GM23338 (cell line): ENCODE results near the gene HPD. TPM values are rescaled to one million over a fixed set of nuclear protein-coding genes. Genes with fewer than 3 reads are reported as not detected.

Source experiments
- ATAC-seq: fragments of 200-7000 bp; cut with Tn5 transposase; 3 replicates; pipeline ENCODE4 v1.9.1; 2020
- DNase-seq: peaks from one replicate; pipeline ENCODE4 v3.0.0-alpha.2; 2015; ENCODE audit warnings: low spot score
- H2AFZ ChIP-seq: fragments of 200-600 bp; sonication (generic); 2 replicates; pipeline ENCODE4 v1.8.0; 2016; ENCODE audit warnings: antibody characterized with exemption, mild to moderate bottlenecking, moderate library complexity
- H3F3A ChIP-seq: fragments of 200-600 bp; sonication (generic); replicated peaks from 2 replicates; pipeline ENCODE4 v1.8.0; 2017; ENCODE audit warnings: antibody characterized with exemption, mixed run types, low read depth
- H3K27ac ChIP-seq: fragments of 200-600 bp; sonication (generic); 2 replicates; pipeline ENCODE4 v1.6.1; 2016; ENCODE audit warnings: low read depth
- H3K27me3 ChIP-seq: fragments of 200-600 bp; sonication (generic); 2 replicates; pipeline ENCODE4 v1.8.0; 2016; ENCODE audit warnings: mild to moderate bottlenecking, mixed run types, moderate library complexity; ENCODE audit not compliant: insufficient read depth
- H3K36me3 ChIP-seq: fragments of 200-600 bp; sonication (generic); 2 replicates; pipeline ENCODE4 v1.8.0; 2016; ENCODE audit warnings: mild to moderate bottlenecking; ENCODE audit not compliant: insufficient read depth
- H3K4me1 ChIP-seq: fragments of 200-600 bp; sonication (generic); 2 replicates; pipeline ENCODE4 v1.8.0; 2016; ENCODE audit warnings: mild to moderate bottlenecking, moderate library complexity; ENCODE audit not compliant: insufficient read depth
- H3K4me2 ChIP-seq: fragments of 200-600 bp; sonication (generic); 2 replicates; pipeline ENCODE4 v1.7.1; 2017; ENCODE audit warnings: mixed run types
- H3K4me3 ChIP-seq: fragments of 200-600 bp; sonication (generic); 2 replicates; pipeline ENCODE4 v1.6.1; 2016; ENCODE audit warnings: mixed run types
- H3K79me2 ChIP-seq: fragments of 200-600 bp; sonication (generic); replicated peaks from 2 replicates; pipeline ENCODE4 v1.8.0; 2017; ENCODE audit warnings: mild to moderate bottlenecking; ENCODE audit not compliant: insufficient read depth
- H3K9me2 ChIP-seq: fragments of 200-600 bp; sonication (generic); 2 replicates; pipeline ENCODE4 v1.8.0; 2017; ENCODE audit not compliant: insufficient read depth
- H4K20me1 ChIP-seq: fragments of 200-600 bp; sonication (generic); replicated peaks from 2 replicates; pipeline ENCODE4 v1.8.0; 2017; ENCODE audit warnings: mild to moderate bottlenecking; ENCODE audit not compliant: insufficient read depth
- H3K27ac Mint-ChIP-seq: 2 replicates; pipeline ENCODE4 v1.8.0; 2020; ENCODE audit warnings: inconsistent platforms, mild to moderate bottlenecking, moderate library complexity, mixed read lengths
- H3K27me3 Mint-ChIP-seq: 3 replicates; pipeline ENCODE4 v1.8.0; 2022; ENCODE audit warnings: low read depth, mild to moderate bottlenecking, moderate library complexity, mixed read lengths, inconsistent platforms; ENCODE audit not compliant: insufficient read depth, poor library complexity
- H3K36me3 Mint-ChIP-seq: 3 replicates; pipeline ENCODE4 v1.8.0; 2021; ENCODE audit warnings: low read depth, mild to moderate bottlenecking, inconsistent platforms, moderate library complexity, mixed read lengths
- H3K4me1 Mint-ChIP-seq: 3 replicates; pipeline ENCODE4 v1.8.0; 2020; ENCODE audit warnings: mild to moderate bottlenecking, inconsistent platforms, mixed read lengths
- H3K4me3 Mint-ChIP-seq: 3 replicates; pipeline ENCODE4 v1.8.0; 2021; ENCODE audit warnings: moderate library complexity, mild to moderate bottlenecking, inconsistent platforms, mixed read lengths
- H3K9me3 Mint-ChIP-seq: 3 replicates; pipeline ENCODE4 v1.8.0; 2020; ENCODE audit warnings: moderate library complexity, mild to moderate bottlenecking, inconsistent platforms, mixed read lengths
- CREB1 ChIP-seq: fragments of 250-450 bp; sonication (Bioruptor Pico); IDR thresholded peaks from 2 replicates; pipeline ENCODE4 v1.5.0; 2020; ENCODE audit warnings: low read depth, mild to moderate bottlenecking, moderate library complexity
- CTCF ChIP-seq, 2 experiments: fragments of 200-600 bp in 1 of 2; sonication (generic) in 1 of 2; conservative IDR thresholded peaks; 2 replicates each; pipeline versions ENCODE4 v1.5.1 to v1.6.1; 2016 to 2017; ENCODE audit warnings: antibody characterized with exemption in 2 of 2, low read depth in 2 of 2, mild to moderate bottlenecking in 2 of 2, moderate library complexity in 1 of 2
- EZH2 ChIP-seq: fragments of 200-600 bp; sonication (generic); IDR thresholded peaks from one replicate; pipeline ENCODE4 v1.8.0; 2017; ENCODE audit warnings: antibody characterized with exemption, mild to moderate bottlenecking, low read depth; ENCODE audit not compliant: unreplicated experiment
- EZH2phosphoT487 ChIP-seq: fragments of 200-600 bp; sonication (generic); IDR thresholded peaks from one replicate; pipeline ENCODE4 v1.8.1; 2018; ENCODE audit warnings: antibody characterized with exemption; ENCODE audit not compliant: unreplicated experiment
- NANOG ChIP-seq: IDR thresholded peaks from 2 replicates; pipeline ENCODE4 v1.6.1; 2016; ENCODE audit warnings: antibody characterized with exemption, borderline replicate concordance
- POLR2AphosphoS5 ChIP-seq: IDR thresholded peaks from 2 replicates; pipeline ENCODE4 v1.6.1; 2016; ENCODE audit warnings: antibody characterized with exemption, low read depth
- STAT1 ChIP-seq: IDR thresholded peaks from one replicate; pipeline ENCODE4 v1.6.1; 2016; ENCODE audit warnings: antibody characterized with exemption; ENCODE audit not compliant: unreplicated experiment
- ZNF114 ChIP-seq: fragments of 250-450 bp; sonication (Bioruptor Pico); IDR thresholded peaks from 2 replicates; pipeline ENCODE4 v1.5.0; 2020; ENCODE audit warnings: mild to moderate bottlenecking, moderate library complexity
- ZNF331 ChIP-seq: fragments of 250-450 bp; sonication (Bioruptor Pico); IDR thresholded peaks from 2 replicates; pipeline ENCODE4 v1.5.0; 2020; ENCODE audit warnings: low read depth, mild to moderate bottlenecking, moderate library complexity
- polyA plus RNA-seq: library from polyadenylated mRNA; unstranded; fragments of >200 nt; fragmentation: Nextera tagmentation; extraction: Ambion mirVana; gene quantifications from 2 replicates; pipeline ENCODE4 v1.2.1, GENCODE V29; 2016
- total RNA-seq: library from RNA; depleted of rRNA; stranded (reverse); fragments of >200 nt; shearing (Covaris generic); gene quantifications from 2 replicates; pipeline ENCODE4 v1.2.3, GENCODE V29; 2014
- TF ChIP-seq, protein P1 (sequence below): IDR thresholded peaks from 2 replicates; pipeline ENCODE4 v1.6.1; 2016; ENCODE audit warnings: antibody characterized with exemption
- TF ChIP-seq, protein P2 (sequence below): fragments of 250-450 bp; sonication (Bioruptor Pico); IDR thresholded peaks from 2 replicates; pipeline ENCODE4 v1.5.0; 2020; ENCODE audit warnings: mild to moderate bottlenecking, moderate library complexity

The HPD gene
- total and polyA plus RNA-seq, 2 experiments from 2014 or later: not detected

GRCh38 chr12:121889274-121889624, 30.6 kb upstream of the HPD start:
- H4K20me1 ChIP-seq: peaks cover 17% of the 10 kb centered on the region
- no peak overlapping the region for H3K27ac ChIP-seq
- Mint-ChIP-seq H3K4me3 (peak overlapping the region; percentile 96), H3K36me3 (peaks cover 7% of the 10 kb centered on the region; the same call in 1 of the 3 replicates), H3K27ac (peak overlapping the region; percentile 99), H3K9me3 (no peaks in the 10 kb centered on the region; the same call in 2 of the 3 replicates), H3K27me3 (peaks cover 19% of the 10 kb centered on the region), H3K4me1 (peaks cover 19% of the 10 kb centered on the region)
- H3K4me3 ChIP-seq: peak overlapping the region; percentile 61
- H3K4me1 ChIP-seq: peaks cover 16% of the 10 kb centered on the region; the same call in 1 of the 2 replicates
- H3K9me2 ChIP-seq: peaks cover 8% of the 10 kb centered on the region; the same call in 1 of the 2 replicates
- H3K79me2 ChIP-seq: peaks cover 11% of the 10 kb centered on the region; the same call in 1 of the 2 replicates
- H3F3A ChIP-seq: peaks cover 12% of the 10 kb centered on the region
- H3K27me3 ChIP-seq: peaks cover 10% of the 10 kb centered on the region
- no peaks in the 10 kb centered on the region for H3K36me3 ChIP-seq
- H2AFZ ChIP-seq: no peak overlapping the region
- ATAC-seq (no peak), DNase-seq (no peak)
- H3K4me2 ChIP-seq: peak overlapping the region; percentile 71
- TF ChIP-seq CREB1 (CRISPR knock-in tag) (no peak), STAT1 (no peak), EZH2phosphoT487 (no peak), ZNF331 (CRISPR knock-in tag) (no peak)

DNA sequence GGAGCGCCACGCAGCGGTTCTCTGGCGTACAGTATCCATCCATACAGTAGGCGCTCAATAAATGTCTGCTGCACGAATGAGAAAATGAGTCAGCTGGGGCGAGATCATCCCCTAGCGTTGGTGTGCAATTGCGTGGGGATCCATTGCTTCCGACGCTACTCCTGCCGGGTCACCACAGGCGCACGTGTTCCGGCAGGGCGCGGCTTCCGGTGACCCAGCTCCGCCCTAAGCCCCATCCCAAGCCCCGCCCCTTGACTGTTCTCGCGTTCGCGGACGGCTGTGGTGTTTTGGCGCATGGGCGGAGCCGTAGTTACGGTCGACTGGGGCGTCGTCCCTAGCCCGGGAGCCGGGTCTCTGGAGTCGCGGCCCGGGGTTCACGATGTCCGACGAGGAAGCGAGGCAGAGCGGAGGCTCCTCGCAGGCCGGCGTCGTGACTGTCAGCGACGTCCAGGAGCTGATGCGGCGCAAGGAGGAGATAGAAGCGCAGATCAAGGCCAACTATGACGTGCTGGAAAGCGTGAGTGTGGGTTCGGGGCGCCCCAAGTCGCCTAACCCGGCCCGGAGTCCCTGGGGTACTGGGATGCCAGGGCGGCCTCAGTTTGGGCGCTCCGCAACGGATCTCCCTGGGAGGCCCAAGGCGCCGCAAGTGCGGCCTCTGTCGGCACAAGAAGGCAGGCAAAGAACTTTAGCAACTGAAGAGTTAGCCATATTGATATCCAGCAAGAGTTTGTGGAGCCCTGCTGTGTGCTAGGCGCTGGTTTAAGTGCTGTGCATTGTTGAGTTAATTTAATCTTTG, 30.0 kb upstream of the HPD start, which contains the start of gene PSMD9:
PSMD9 (plus strand) TSS at position 313 of the 796 bp plus-strand sequence; CDS start at position 380, 67 bp downstream.
- Mint-ChIP-seq H3K4me1 (peaks cover 15% of the 10 kb centered on the region), H3K27me3 (peaks cover 19% of the 10 kb centered on the region), H3K27ac (peak within 1 kb of the TSS; percentile 99), H3K36me3 (peaks cover 7% of the 10 kb centered on the region; the same call in 1 of the 3 replicates), H3K9me3 (no peaks in the 10 kb centered on the region; the same call in 2 of the 3 replicates), H3K4me3 (peak within 1 kb of the TSS; percentile 96)
- Histone ChIP-seq H3K9me2 (peaks cover 8% of the 10 kb centered on the region; the same call in 1 of the 2 replicates), H3F3A (peaks cover 12% of the 10 kb centered on the region), H3K27me3 (peaks cover 10% of the 10 kb centered on the region), H4K20me1 (peaks cover 12% of the 10 kb centered on the region), H3K4me1 (peaks cover 10% of the 10 kb centered on the region; the same call in 1 of the 2 replicates), H3K4me3 (peak within 1 kb of the TSS; percentile 61), H3K27ac (peak within 1 kb of the TSS; percentile 78), H3K79me2 (peaks cover 11% of the 10 kb centered on the region; the same call in 1 of the 2 replicates), H2AFZ (peak within 1 kb of the TSS; percentile 81; the same call in 1 of the 2 replicates), H3K36me3 (no peaks in the 10 kb centered on the region), H3K4me2 (peak within 1 kb of the TSS; percentile 71)
- DNase-seq: peak; percentile 98
- ATAC-seq: peak; percentile 92
- no peak for TF ChIP-seq ZNF331 (CRISPR knock-in tag)
- peak; percentile 98 for TF ChIP-seq NANOG
- TF ChIP-seq CREB1 (CRISPR knock-in tag): peak; percentile 31; the same call in 1 of the 2 replicates
- TF ChIP-seq CTCF (conservative IDR thresholded peaks at IDR 0.05; ENCODE audit: low read depth in 2 of 2): peak; percentile 67 to 75
- TF ChIP-seq, protein P1, sequence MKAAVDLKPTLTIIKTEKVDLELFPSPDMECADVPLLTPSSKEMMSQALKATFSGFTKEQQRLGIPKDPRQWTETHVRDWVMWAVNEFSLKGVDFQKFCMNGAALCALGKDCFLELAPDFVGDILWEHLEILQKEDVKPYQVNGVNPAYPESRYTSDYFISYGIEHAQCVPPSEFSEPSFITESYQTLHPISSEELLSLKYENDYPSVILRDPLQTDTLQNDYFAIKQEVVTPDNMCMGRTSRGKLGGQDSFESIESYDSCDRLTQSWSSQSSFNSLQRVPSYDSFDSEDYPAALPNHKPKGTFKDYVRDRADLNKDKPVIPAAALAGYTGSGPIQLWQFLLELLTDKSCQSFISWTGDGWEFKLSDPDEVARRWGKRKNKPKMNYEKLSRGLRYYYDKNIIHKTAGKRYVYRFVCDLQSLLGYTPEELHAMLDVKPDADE: no peak; the same call in 1 of the 2 replicates
- no peak for TF ChIP-seq EZH2
- TF ChIP-seq POLR2AphosphoS5: peak; percentile 62
- TF ChIP-seq, protein P2, sequence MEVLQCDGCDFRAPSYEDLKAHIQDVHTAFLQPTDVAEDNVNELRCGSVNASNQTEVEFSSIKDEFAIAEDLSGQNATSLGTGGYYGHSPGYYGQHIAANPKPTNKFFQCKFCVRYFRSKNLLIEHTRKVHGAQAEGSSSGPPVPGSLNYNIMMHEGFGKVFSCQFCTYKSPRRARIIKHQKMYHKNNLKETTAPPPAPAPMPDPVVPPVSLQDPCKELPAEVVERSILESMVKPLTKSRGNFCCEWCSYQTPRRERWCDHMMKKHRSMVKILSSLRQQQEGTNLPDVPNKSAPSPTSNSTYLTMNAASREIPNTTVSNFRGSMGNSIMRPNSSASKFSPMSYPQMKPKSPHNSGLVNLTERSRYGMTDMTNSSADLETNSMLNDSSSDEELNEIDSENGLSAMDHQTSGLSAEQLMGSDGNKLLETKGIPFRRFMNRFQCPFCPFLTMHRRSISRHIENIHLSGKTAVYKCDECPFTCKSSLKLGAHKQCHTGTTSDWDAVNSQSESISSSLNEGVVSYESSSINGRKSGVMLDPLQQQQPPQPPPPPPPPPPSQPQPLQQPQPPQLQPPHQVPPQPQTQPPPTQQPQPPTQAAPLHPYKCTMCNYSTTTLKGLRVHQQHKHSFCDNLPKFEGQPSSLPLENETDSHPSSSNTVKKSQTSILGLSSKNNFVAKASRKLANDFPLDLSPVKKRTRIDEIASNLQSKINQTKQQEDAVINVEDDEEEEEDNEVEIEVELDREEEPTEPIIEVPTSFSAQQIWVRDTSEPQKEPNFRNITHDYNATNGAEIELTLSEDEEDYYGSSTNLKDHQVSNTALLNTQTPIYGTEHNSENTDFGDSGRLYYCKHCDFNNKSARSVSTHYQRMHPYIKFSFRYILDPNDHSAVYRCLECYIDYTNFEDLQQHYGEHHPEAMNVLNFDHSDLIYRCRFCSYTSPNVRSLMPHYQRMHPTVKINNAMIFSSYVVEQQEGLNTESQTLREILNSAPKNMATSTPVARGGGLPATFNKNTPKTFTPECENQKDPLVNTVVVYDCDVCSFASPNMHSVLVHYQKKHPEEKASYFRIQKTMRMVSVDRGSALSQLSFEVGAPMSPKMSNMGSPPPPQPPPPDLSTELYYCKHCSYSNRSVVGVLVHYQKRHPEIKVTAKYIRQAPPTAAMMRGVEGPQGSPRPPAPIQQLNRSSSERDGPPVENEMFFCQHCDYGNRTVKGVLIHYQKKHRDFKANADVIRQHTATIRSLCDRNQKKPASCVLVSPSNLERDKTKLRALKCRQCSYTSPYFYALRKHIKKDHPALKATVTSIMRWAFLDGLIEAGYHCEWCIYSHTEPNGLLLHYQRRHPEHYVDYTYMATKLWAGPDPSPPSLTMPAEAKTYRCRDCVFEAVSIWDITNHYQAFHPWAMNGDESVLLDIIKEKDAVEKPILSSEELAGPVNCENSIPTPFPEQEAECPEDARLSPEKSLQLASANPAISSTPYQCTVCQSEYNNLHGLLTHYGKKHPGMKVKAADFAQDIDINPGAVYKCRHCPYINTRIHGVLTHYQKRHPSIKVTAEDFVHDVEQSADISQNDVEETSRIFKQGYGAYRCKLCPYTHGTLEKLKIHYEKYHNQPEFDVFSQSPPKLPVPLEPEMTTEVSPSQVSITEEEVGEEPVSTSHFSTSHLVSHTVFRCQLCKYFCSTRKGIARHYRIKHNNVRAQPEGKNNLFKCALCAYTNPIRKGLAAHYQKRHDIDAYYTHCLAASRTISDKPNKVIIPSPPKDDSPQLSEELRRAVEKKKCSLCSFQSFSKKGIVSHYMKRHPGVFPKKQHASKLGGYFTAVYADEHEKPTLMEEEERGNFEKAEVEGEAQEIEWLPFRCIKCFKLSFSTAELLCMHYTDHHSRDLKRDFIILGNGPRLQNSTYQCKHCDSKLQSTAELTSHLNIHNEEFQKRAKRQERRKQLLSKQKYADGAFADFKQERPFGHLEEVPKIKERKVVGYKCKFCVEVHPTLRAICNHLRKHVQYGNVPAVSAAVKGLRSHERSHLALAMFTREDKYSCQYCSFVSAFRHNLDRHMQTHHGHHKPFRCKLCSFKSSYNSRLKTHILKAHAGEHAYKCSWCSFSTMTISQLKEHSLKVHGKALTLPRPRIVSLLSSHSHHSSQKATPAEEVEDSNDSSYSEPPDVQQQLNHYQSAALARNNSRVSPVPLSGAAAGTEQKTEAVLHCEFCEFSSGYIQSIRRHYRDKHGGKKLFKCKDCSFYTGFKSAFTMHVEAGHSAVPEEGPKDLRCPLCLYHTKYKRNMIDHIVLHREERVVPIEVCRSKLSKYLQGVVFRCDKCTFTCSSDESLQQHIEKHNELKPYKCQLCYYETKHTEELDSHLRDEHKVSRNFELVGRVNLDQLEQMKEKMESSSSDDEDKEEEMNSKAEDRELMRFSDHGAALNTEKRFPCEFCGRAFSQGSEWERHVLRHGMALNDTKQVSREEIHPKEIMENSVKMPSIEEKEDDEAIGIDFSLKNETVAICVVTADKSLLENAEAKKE (CRISPR knock-in tag): no peak
- TF ChIP-seq ZNF114 (CRISPR knock-in tag): no peak
- no peak for TF ChIP-seq EZH2phosphoT487
